Fibroblast of villous mesenchyme (primary cell): ENCODE measurements around the gene FAM13A. TPM values are rescaled to one million over a fixed set of nuclear protein-coding genes. Genes with fewer than 3 reads are reported as not detected.

Source experiments
- DNase-seq: peaks from one replicate; pipeline ENCODE4 v3.0.0-alpha.2; 2010; ENCODE audit warnings: low read depth
- H3K4me3 ChIP-seq: 2 replicates; pipeline ENCODE4 v1.5.1; 2011; ENCODE audit warnings: low read depth, mild to moderate bottlenecking, low read length
- total RNA-seq: library from RNA; depleted of rRNA; stranded (reverse); fragments of >200 nt; gene quantifications from 2 replicates; pipeline ENCODE4 v1.2.3, GENCODE V29; 2012
- TF ChIP-seq, protein P1 (sequence below): IDR thresholded peaks from 2 replicates; pipeline ENCODE4 v1.5.1; 2012; ENCODE audit warnings: low read depth, mild to moderate bottlenecking, low read length; ENCODE audit not compliant: insufficient read depth

The FAM13A gene
- total RNA-seq, 1 donor = 34.1 TPM

GRCh38 chr4:88976775-88977035 lies 80.3 kb downstream of the FAM13A start:
- no peak for DNase-seq
- no peak overlapping the region for H3K4me3 ChIP-seq
- TF ChIP-seq, protein P1, sequence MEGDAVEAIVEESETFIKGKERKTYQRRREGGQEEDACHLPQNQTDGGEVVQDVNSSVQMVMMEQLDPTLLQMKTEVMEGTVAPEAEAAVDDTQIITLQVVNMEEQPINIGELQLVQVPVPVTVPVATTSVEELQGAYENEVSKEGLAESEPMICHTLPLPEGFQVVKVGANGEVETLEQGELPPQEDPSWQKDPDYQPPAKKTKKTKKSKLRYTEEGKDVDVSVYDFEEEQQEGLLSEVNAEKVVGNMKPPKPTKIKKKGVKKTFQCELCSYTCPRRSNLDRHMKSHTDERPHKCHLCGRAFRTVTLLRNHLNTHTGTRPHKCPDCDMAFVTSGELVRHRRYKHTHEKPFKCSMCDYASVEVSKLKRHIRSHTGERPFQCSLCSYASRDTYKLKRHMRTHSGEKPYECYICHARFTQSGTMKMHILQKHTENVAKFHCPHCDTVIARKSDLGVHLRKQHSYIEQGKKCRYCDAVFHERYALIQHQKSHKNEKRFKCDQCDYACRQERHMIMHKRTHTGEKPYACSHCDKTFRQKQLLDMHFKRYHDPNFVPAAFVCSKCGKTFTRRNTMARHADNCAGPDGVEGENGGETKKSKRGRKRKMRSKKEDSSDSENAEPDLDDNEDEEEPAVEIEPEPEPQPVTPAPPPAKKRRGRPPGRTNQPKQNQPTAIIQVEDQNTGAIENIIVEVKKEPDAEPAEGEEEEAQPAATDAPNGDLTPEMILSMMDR = no peak

GRCh38 chr4:88975958-88976774 lies 80.8 kb downstream of the FAM13A start:
- peak; percentile 95 for DNase-seq
- TF ChIP-seq, protein P1 = no peak
- H3K4me3 ChIP-seq = peak overlapping the region; percentile 13

DNA sequence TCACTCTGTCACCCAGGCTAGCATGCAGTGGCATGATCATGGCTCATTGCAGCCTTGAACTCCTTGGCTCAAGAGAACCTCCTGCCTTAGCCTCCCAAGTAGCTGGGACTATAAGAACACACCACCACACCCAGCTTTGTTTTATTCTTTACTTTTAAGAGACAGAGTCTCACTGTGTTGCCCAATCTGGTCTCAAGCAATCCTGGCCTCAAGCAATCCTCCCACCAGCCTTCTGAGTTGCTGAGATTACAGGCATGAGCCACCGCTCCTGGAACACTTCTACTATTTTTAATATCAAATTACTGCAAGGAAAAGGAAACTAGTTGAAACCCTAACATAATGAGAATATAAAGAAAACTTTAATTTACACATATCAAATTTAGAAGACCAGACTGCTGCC lies 85.4 kb downstream of the FAM13A start:
- TF ChIP-seq, protein P1 = no peak
- H3K4me3 ChIP-seq = no peak overlapping the region
- peak; percentile 38 for DNase-seq

GRCh38 chr4:88969746-88970145 lies 87.2 kb downstream of the FAM13A start:
- TF ChIP-seq, protein P1 = no peak
- no peak for DNase-seq
- no peak overlapping the region for H3K4me3 ChIP-seq

- no peak overlapping the region for H3K4me3 ChIP-seq
- no peak for DNase-seq
- TF ChIP-seq, protein P1 = no peak
These were observed 87.7 kb downstream of the FAM13A start for GRCh38 chr4:88969271-88969670.

DNA sequence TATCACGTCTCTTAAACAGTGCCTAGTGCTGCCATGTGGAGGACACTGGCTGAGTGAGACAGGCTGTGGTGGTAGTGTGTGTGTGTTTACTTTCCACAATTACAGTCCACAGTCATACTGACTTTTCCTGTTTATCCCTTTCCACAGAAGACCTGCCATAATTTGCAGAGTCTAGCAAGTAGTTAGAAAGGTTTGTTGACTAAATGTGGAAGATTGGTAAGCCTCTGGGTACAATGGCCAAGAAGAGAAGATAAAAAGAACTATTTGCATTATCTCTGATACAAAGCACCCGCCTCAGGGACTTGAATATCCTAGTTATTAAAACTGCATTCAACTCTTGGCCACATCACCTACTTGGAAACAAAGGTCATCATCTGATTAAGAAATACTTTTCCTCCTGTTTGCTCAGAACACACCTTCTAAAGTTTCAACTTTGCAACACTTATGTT lies 89.1 kb downstream of the FAM13A start:
- H3K4me3 ChIP-seq = no peak overlapping the region
- TF ChIP-seq, protein P1 = no peak
- DNase-seq = no peak

GRCh38 chr4:88965053-88965452 lies 91.9 kb downstream of the FAM13A start:
- no peak for DNase-seq
- TF ChIP-seq, protein P1 = no peak
- H3K4me3 ChIP-seq = no peak overlapping the region
